Stomach (tissue), 8 donors: Measurements from ENCODE around the gene TIMM29. TPM values are rescaled to one million over a fixed set of nuclear protein-coding genes. Genes with fewer than 3 reads are reported as not detected.

Experiments
- polyA plus RNA-seq, 3 donors: library from polyadenylated mRNA; stranded (reverse); fragments of 200-250 nt; gene quantifications; one replicate each; pipeline ENCODE4 v1.2.3, GENCODE V29; 2013
- total RNA-seq, 5 donors: library from RNA; depleted of rRNA; stranded (reverse); fragments of >200 nt; gene quantifications; one replicate each; pipeline versions ENCODE4 v1.1.0 to v1.2.3, GENCODE V29; 2014 to 2016
- donor health status: healthy with polysubstance abuse.
- donor health status: Bipolar disorder and iron deficiency.
- donor health status: healthy.

The TIMM29 gene
- total and polyA plus RNA-seq, 8 donors, result 9.8 to 294 (median 24.9) TPM

Other genes starting within 250 kb of the TIMM29 start
- gene QTRT1, start 227.4 kb upstream of the TIMM29 start, total RNA-seq, result 100 to 1,000 TPM in 2 of 5 donors, 10 to 100 TPM in 3; 21.7 to 104 (median 66.5) TPM
- gene QTRT1, start 227.4 kb upstream of the TIMM29 start, polyA plus RNA-seq, result 100 to 1,000 TPM; 113 to 153 (median 115) TPM
- gene DNM2, start 210.7 kb upstream of the TIMM29 start, total RNA-seq, result 100 to 1,000 TPM; 270 to 541 (median 289) TPM
- 100 to 1,000 TPM in 1 of 3 donors, 10 to 100 TPM in 2; 77.8 to 130 (median 83.6) TPM for gene DNM2, start 210.7 kb upstream of the TIMM29 start, polyA plus RNA-seq
- 10 to 100 TPM in 4 of 5 donors, under 1 TPM in 1; 0.58 to 45.2 (median 20.4) TPM for gene TMED1, start 92.6 kb upstream of the TIMM29 start, total RNA-seq
- 10 to 100 TPM; 17.9 to 24.5 (median 21.9) TPM for gene TMED1, start 92.6 kb upstream of the TIMM29 start, polyA plus RNA-seq
- 1 to 10 TPM in 2 of 5 donors, not detected in 3; 1.8 to 2.2 TPM for gene C19orf38, start 80.4 kb upstream of the TIMM29 start, total RNA-seq
- 1 to 10 TPM in 1 of 3 donors, under 1 TPM in 2; 0.92 to 1.2 (median 1.00) TPM for gene C19orf38, start 80.4 kb upstream of the TIMM29 start, polyA plus RNA-seq
- 10 to 100 TPM in 4 of 5 donors, 1 to 10 TPM in 1; 5.2 to 21.0 (median 15.6) TPM for gene CARM1, start 57.3 kb upstream of the TIMM29 start, total RNA-seq
- 10 to 100 TPM; 15.1 to 19.2 (median 18.2) TPM for gene CARM1, start 57.3 kb upstream of the TIMM29 start, polyA plus RNA-seq
- gene YIPF2, start 172 bp upstream of the TIMM29 start, total RNA-seq, result 10 to 100 TPM in 4 of 5 donors, under 1 TPM in 1; 0.58 to 72.3 (median 52.6) TPM
- 10 to 100 TPM; 19.1 to 28.6 (median 28.6) TPM for gene YIPF2, start 172 bp upstream of the TIMM29 start, polyA plus RNA-seq
- gene SMARCA4, start 32.2 kb downstream of the TIMM29 start, total RNA-seq, result 100 to 1,000 TPM in 1 of 5 donors, 10 to 100 TPM in 4; 28.6 to 158 (median 74.5) TPM
- 10 to 100 TPM; 41.5 to 77.2 (median 47.4) TPM for gene SMARCA4, start 32.2 kb downstream of the TIMM29 start, polyA plus RNA-seq
- 100 to 1,000 TPM in 4 of 5 donors, 10 to 100 TPM in 1; 45.5 to 626 (median 149) TPM for gene LDLR, start 160.7 kb downstream of the TIMM29 start, total RNA-seq
- 10 to 100 TPM; 23.2 to 36.4 (median 27.6) TPM for gene LDLR, start 160.7 kb downstream of the TIMM29 start, polyA plus RNA-seq
- 10 to 100 TPM in 3 of 5 donors, not detected in 2; 11.9 to 20.4 (median 18.7) TPM for gene SPC24, start 227.0 kb downstream of the TIMM29 start, total RNA-seq
- gene SPC24, start 227.0 kb downstream of the TIMM29 start, polyA plus RNA-seq, result 1 to 10 TPM; 3.7 to 6.5 (median 5.0) TPM